HG03139 (cell line): ENCODE data around the gene PARD3.

Experiments
- ATAC-seq: cut with Tn5 transposase; IDR thresholded peaks from one replicate; pipeline ENCODE4 v1.9.1; 2021; ENCODE audit not compliant: unreplicated experiment

The PARD3 gene

GRCh38 chr10:34825414-34825813 lies 10.3 kb upstream of the PARD3 start:
- no peak for ATAC-seq

GRCh38 chr10:34824870-34825269 lies 9.8 kb upstream of the PARD3 start:
- no peak for ATAC-seq

- ATAC-seq: no peak
These were observed 6.8 kb upstream of the PARD3 start for GRCh38 chr10:34821587-34822585.

GRCh38 chr10:34817586-34817985 lies 2.5 kb upstream of the PARD3 start:
- no peak for ATAC-seq

- ATAC-seq: no peak
These were observed 2.0 kb upstream of the PARD3 start for GRCh38 chr10:34817054-34817453.

- no peak for ATAC-seq
These were observed 1.5 kb upstream of the PARD3 start for GRCh38 chr10:34816501-34817002.

- ATAC-seq: no peak
These were observed 995 bp upstream of the PARD3 start for GRCh38 chr10:34816085-34816496.

- peak; percentile 5 for ATAC-seq
These were observed 247 bp downstream of the PARD3 start for GRCh38 chr10:34814913-34815184.

GRCh38 chr10:34814223-34814912 lies 728 bp downstream of the PARD3 start:
- peak; percentile 23 for ATAC-seq

- no peak for ATAC-seq
These were observed 1.4 kb downstream of the PARD3 start for GRCh38 chr10:34813626-34814222.

- ATAC-seq: no peak
These were observed 2.3 kb downstream of the PARD3 start for GRCh38 chr10:34812771-34813170.

GRCh38 chr10:34811968-34812514 lies 3.1 kb downstream of the PARD3 start:
- no peak for ATAC-seq

- no peak for ATAC-seq
These were observed 3.7 kb downstream of the PARD3 start for GRCh38 chr10:34811126-34811967.

- ATAC-seq: peak; percentile 12
These were observed 5.3 kb downstream of the PARD3 start for GRCh38 chr10:34809796-34810195.

GRCh38 chr10:34808801-34809745 lies 6.0 kb downstream of the PARD3 start:
- peak; percentile 66 for ATAC-seq

- ATAC-seq: no peak
These were observed 6.8 kb downstream of the PARD3 start for GRCh38 chr10:34808336-34808735.

- ATAC-seq: no peak
These were observed 10.8 kb downstream of the PARD3 start for GRCh38 chr10:34804306-34804705.

GRCh38 chr10:34802692-34803091 lies 12.4 kb downstream of the PARD3 start:
- no peak for ATAC-seq

GRCh38 chr10:34801097-34801733 lies 13.9 kb downstream of the PARD3 start:
- ATAC-seq: no peak
